Stimulated activated naive CD4-positive, alpha-beta T cell (primary cell): ENCODE results near the gene CFAP54.

Experiments
- DNase-seq, 6 experiments: peaks; one replicate each; lab custom pipeline; 2025; lab: John Stamatoyannopoulos, UW

The CFAP54 gene, protein sequence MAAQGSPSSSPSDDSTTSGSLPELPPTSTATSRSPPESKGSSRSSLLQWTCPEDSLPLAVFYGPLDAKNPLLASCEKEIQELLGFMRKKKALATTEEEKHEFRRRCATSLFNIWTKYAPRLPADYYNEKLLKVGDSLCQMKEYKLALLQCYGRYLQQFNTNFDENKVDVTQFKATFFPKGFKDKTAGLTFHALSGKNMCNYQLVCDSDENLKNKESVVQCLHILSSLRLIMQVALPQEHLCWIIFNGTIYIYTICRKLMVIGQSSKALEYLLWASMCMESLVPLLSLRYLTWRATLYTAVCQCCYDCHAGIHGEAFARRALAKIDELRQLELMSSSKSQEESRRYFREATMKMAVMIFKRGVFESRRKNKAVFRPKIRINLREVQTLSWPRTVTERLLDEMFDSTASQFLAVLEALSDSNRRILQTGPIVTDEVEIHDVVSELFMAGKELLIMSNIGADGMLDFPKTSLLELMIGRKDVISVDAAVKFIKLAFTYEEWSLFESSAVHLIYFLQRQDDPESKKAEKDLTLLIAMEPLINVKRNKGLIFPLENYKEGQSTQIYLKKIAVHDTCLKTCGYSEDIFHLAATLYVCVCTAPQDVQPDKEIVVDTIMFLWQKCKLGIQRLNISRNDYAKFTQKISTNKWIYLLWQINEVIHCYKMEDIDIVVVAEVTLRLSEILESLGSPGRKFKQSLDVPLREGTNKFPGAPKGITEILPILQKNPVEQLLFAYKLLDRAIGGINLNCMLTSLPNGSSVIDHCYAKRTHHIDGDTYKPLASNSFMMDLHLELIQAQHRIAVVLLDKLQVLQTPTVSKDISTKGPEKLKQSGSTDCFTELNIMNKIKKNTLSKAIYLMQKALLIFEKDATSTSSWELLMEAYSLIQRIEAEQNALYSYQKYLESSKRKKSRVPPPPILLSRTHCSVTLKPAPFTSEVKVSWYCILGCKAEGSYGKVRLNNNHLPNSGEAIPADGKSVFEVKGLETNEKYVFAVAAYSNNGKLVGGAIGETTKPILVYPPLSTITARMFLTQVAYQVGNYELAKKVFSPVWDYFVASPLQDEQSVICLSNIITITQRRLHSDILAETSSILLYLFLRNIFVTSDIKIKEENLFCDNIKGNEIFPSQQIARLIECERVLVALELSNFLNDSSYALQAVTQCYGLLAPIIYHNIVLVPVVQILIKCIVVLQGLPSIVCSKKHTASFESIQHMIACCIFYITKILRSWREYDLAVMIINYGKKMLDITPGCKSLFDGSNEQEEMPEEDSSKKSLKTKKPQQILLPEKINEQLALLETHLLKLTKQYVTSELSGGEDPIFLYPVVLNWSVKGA (N-terminal part only)

DNA sequence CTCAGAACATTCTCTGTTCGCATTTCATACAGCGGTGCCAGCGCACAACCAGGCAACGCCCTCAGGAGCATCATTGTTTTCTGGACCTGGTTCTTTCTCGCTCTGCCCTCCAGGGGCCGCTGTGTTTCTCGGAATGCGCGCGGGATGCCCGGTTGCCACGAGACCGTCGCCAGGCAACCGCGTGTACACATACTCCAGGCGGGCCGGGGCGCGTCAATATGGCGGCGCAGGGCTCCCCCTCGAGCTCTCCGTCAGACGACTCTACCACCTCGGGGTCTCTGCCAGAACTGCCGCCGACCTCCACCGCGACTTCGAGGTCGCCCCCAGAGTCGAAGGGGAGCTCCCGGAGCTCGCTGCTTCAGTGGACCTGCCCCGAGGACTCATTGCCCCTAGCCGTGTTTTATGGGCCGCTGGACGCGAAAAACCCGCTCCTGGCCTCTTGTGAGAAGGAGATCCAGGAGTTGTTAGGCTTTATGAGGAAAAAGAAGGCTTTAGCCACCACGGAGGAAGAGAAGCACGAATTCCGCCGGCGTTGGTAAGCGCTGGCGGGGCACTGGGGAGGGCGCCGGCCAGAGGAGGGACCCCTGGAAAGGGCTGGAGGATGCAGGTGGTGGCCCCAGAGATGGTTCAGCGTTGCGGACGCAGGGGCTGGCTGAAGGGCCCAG lies at the start of gene CFAP54:
CFAP54 (plus strand) TSS at position 186 of the 665 bp plus-strand sequence; CDS start at position 219, 33 bp downstream.
- peak; percentile 90 to 94 (median 92) for DNase-seq

DNA sequence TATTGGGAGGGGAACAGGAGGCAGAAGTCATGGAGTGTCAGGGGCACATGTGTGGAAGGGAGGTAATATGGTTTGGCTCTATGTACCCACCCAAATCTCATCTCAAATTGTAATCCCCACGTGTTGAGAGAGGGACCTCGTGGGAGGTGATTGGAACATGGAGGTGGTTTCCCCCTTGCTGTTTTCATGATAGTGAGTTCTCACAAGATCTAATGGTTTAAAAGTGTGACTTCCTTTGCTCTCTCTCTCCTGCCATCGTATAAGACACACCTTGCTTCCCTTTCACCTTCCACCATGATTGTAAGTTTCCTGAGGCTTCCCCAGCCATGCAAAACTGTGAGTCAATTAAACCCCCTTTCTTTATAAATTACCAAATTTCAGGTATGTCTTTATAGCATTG lies 47.6 kb upstream of the CFAP54 start:
- DNase-seq: no peak

DNA sequence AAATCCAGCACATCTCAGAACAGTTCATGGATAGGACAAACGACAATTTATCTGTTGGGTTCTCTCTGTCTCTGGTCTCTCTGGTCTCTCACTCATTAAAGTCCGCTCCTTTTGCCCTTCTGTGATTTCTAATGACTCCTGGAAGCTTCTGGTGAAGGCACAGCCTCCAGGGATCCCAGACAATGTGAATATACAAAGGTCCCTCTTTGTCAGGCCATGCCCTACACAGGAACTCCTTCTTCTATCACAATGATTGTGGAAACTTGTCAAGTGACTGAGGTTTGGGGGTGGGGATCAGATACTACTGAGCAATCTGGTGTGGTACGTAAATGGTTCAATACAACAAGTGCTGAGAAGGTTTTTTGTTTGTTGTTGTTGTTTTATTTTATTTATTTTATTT lies 46.5 kb upstream of the CFAP54 start:
- DNase-seq: no peak

DNA sequence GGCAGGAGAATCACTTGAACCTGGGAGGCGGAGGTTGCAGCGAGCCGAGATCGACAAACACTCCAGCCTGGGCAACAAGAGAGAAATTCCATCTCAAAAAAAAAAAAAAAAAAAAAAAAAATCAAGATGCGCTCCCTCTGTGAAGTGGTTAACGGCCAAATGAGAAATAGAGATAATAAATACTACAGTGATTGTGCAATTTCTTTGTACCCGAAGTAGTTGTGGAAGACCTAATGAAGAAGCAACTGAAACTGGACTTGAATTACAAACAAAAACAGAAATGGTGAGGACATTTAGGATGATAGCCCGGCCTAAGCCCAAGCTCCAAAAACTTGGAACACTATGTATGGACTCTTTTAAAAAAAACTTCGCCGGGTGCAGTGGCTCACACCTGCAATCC lies 45.0 kb upstream of the CFAP54 start:
- DNase-seq: no peak

DNA sequence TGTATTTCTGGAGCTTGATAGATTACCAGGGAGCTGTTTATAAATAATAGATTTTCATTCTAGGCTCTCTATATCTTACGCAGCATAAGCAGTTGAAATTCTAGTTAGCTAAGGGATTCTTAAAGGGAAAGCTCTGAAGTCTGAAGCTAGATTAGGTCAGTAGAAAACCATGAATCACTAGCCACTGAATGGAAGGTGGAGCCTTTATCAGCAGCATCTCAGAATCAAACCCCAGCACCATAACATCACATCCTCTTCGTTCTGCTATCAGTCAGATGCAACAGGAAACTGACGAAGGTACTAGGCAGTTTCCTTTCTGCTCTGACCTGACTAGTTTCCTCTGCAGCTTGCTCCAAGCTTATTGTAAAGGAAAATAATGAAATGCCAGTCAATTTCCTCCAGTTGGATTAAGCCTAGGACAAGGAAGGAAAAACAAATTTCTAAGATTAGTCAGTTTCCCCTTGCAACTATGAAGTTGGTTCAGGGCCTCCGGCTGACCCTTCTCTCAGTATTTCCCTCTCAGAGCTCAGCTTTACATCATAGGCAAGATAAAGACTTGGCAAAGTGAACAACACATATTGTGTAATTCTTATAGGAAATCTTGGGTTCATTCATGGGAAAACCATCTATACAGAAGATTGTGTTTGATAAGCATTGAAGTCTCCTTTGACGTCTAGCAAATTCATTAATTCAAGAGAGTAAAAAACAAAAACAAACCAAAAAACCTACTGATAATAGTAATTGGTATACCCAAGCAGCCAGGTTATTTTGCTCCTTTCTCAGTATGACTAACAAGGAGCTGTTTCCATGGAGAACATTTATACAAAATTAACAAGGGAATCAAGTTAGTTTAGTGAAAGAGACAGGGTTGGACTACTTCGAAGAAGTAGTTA lies 43.4 kb upstream of the CFAP54 start:
- DNase-seq: peak in 5 of 6 experiments; percentile 25 to 78 (median 75)

DNA sequence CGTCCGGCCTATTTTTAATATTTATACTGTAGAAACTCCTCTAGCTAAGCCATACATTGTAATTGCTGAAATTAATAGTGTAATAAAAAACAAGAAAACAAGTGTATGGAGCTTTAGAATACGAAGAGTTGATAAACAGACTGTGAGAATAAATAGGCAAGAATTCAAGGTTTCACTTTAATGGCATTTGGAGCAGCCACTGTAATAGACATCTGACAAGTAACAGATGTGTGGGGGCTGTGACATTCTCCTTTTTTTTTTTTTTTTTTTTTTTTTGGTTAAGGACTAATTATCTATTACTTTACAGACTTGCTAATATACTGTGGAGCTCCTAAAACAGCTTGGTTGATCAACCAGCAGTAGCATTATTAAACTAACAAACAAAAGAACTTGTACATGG lies 42.1 kb upstream of the CFAP54 start:
- no peak for DNase-seq

DNA sequence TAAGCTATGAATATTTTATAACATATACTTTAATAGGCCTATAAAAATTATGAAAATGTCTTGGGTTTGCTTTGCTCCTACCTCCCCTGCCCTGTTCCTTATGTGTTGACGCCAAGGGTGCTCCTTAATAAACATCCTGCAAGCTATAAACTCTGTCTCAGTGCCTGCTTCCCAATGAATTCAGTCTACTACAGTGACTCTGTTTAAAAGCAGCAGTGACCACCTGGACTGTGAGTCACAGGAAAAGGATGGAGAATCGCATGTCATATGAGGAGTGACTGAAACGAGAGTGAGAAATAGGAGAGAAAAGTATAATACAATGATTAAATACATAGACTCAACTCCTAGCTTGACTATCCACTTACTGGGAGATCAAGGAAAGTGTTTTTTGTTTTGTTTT lies 41.1 kb upstream of the CFAP54 start:
- no peak for DNase-seq

DNA sequence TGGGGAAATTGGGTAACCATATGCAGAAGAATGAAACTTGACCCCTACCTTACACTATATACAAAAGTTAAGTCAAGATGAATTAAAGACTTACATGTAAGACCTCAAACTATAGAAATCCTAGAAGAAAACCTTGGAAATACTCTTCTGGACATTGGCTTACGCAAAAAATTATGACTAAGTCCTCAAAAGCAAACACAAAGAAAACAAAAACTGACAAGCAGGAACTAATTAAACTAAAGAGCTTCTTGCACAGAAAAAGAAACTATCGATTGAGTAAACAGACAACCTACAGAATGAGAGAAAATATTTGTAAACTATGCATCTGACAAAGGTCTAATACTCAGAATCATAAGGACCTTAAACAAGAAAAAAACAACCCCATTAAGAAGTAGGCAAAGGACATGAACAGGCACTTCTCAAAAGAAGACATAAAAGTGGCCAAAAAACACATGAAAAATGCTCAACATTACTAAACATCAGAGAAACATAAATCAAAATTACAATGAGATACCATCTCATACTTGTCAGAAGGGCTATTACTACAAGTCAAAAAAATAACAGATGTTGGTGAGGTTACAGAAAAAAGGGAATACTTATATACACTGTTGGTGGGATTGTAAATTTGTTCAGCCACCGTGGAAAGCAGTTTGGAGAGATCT lies 37.0 kb upstream of the CFAP54 start:
- DNase-seq: no peak

DNA sequence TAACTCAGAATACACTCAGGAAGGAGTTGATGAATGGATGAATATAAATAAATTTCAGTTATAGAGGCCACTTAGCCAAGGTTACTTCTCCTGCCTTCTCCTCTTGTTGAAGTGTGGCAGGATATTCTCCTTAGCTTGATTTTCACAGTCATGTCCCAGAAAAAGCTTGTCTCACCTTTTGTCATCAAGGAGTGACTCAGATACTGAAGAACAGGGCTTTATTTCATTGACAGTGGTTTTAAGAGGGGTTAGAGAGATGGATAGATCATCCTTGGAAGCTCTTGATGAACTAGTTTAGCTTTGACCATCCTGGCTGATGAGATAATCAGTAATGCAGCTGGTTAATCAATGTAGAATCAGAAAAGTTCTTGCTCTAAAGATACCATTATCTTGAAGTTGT lies 35.0 kb upstream of the CFAP54 start:
- no peak for DNase-seq

DNA sequence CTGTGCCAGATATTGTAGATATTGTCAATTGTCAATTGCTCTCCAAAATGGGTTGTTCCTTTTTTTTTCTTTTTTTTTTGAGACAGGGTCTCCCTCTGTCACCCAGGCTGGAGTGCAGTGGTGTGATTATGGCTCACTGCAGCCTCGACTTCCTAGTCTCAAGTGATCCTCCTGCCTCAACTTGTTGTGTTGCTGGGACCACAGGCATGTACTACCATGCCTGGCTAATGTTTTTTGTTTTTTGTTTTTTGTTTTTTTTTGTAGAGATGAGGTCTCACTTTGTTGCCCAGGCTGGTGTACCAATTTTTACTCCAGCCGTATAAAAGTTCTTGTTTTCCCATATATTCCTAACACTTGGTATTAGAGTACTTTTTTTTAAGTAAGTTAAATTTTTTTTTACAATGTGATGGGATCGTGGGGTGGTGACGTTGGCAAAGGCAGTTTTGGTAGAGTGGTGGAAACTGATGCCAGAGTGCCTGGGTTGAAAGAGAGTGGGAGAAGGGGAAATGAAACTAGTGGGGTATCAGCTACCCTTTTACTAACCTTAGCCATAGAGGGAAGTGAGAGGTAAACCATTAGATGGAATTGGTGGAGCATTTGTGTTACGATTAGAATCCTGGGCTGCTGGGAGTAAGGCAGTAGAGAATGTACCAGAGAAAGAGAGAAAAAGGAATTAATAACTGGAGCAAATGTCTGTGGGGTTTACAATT lies 33.0 kb upstream of the CFAP54 start:
- no peak for DNase-seq

DNA sequence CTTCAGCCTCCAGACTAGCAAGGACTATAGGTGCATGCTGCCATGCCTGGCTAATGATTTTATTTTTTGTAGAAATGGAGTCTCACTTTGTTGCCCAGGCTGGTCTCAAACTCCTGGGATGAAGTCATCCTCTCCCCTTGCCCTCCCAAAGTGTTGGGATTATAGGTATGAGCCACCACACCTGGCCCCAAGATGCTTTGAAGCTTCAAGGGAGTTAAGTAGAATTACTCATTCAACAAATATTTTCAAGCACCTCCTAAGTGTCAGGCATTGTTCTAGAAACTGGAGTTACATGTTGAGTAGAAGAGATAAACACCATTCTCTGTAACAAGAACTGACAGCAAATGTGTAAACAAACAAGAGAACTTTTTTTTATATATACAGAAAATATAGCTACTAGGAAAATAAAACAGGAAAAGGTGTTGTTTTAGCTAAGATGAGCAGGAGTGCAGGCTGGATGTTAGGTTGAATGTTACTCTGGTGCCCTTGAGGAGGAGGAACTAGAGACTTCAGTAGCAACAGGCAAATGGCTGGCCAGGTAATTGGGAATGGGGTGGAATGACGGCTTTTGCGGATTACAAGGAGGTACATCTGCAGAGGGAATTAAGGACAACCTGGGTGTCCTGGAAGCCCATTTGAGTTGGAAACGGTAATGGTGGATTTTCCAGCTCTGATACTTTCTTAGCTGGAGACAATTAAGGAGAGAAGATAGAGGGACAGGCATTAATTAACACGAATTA lies 32.0 kb upstream of the CFAP54 start:
- DNase-seq: no peak

DNA sequence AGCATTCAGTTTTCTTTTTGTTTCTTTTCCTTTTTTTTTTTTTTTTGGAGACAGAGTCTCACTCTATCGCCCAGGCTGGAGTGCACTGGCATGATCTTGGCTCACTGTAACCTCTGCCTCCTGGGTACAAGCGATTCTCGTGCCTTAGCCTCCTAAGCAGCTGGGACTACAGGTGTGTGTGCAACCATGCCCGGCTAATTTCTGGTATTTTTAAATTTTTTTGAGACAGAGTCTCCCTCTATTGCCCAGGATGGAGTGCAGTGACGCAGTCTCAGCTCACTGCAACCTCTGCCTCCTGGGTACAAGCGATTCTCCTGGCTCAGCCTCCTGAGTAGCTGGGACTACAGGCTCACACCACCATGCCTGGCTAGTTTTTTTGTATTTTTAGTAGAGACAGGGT lies 30.1 kb upstream of the CFAP54 start:
- DNase-seq: peak in 1 of 6 experiments; percentile 5

DNA sequence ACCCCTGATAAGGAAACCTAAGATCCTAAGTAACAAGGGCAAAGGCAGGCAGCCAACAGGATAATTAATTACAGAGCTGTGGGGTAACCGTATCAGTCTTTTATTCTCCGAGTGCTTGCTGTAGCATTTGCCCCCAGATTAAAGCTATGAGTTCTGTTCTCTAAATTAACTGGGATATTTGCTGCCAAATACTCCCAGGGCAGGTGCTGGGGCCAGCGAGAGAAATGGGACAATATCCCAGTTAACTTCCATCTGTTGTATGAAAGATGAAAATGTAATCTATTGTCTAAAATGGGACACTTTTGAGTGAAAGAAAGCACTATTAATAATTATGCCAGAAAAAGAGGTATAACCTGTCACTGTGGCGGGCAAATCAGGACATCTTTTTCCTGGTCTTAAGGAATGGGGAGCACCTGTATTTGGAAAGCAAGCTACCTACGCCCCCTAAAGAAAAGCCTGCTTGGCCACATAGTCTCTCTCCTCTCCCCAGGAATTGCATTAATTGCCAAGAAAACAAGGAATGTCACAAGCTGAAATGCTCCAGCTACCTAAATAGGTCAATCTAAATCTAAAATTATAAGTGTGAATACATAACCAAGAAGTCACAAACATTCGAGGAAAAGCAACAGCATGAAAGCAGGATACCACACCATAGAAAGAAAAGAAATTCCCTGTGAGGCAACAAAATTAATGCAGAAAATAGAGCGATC lies 26.7 kb upstream of the CFAP54 start:
- no peak for DNase-seq

DNA sequence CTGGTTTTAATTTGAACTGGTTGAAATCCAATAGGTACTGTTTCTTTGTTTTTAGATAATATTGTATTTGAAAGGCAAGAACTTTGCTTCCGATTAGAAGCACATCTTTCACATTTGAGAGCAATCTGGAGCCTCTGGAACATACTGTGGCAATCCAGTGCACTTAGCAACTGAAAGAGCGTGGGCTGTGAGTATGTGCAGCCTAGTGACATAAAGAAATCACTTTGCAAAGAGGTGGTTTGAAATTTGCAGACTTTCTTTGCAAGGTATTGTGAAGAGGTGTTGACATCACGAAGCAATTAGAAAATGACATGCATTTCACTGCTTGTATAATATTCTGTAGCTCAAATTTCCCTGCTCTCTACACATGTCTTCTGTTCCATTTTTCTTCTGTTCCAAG lies 23.5 kb upstream of the CFAP54 start:
- DNase-seq: no peak

DNA sequence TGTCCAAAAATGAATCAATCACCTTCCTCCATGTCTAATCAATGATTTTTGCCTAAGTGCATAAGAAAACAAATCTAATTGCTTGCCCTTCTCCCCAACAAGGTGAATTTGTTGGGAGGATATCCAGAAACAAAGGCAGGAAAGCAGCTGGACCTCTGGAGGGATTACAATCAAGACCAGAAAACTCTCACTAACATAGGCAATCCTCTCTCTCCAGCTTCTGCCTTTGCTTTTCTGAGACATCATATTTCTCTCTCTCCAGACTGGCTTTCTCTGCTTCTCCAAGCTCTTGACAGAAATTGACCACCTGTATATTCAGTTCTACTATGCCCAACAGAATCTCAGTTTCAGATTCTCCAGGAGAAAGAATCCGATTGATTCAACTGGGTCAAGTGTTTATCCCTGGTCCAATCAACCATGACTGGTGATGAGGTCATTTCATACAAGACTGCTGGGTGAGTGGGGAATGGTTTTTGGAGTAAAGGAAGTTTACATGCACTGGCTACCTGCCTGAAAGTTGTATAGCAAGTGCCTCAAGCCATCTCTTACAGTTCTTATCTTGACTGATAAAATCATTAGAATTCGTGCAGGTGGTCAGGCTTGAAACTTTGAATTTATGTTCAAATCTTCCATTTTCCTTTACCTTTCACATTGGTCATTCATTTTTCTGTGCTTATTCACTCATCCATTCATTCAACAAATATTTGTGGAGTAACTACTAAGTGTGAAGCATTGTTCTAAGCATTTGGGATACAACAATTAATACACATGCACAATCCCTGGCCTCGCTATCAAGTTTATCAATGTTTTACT lies 22.2 kb upstream of the CFAP54 start:
- no peak for DNase-seq

DNA sequence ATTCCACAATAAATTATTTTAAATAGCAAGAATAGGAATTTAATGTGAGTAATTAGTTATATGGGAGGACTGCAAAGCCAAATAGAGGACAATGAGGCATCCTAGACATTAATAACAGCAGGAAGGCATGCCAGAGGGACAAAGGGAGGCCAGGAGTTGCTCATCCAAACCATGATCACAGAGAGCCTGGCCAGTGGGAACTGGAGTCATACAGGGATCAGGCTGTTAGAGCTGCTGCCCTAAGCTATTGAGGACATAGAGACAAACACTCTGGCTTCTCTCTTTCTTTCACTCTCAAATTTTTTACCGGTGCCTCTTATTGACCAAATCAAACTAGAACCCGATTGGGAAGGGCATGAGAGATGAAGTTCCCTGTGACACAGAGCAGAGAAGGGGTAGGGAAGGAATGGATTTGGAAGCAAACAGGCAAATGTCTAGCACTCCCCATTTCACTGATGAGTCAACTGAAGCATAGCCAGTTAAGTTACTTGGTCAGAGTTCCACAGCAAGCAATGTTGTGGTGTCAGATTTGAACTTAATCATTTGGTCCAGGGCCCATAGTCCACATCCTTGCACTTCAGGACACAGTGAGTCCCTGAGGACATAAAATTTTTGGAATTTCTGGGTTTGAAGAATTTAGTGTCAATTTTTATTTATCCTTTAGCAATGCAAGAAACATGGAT lies 17.9 kb upstream of the CFAP54 start:
- no peak for DNase-seq

DNA sequence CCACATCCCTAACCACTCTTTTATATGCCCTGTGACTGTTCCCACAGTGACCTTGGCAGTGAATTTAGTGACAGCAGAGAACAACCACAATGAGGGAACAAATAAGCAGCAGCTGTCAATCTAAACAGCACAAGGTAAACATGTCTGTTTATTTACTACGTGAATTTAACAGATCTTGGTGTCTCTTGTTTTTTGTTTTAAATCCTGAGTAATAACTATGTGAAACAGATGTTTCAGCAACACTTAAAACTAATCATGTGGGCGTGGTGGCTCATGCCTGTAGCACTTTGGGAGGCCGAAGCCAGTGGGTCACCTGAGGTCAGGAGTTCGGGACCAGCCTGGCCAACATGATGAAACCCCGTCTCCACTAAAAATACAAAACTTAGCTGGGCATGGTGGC lies 17.0 kb upstream of the CFAP54 start:
- DNase-seq: no peak
